AG20443 (cell line): Measurements from ENCODE around the gene PPP1R9B.

Experiments
- DNase-seq: peaks from one replicate; pipeline ENCODE4 v3.0.0; 2012; ENCODE audit warnings: low spot score, mixed read lengths

The PPP1R9B gene

DNA sequence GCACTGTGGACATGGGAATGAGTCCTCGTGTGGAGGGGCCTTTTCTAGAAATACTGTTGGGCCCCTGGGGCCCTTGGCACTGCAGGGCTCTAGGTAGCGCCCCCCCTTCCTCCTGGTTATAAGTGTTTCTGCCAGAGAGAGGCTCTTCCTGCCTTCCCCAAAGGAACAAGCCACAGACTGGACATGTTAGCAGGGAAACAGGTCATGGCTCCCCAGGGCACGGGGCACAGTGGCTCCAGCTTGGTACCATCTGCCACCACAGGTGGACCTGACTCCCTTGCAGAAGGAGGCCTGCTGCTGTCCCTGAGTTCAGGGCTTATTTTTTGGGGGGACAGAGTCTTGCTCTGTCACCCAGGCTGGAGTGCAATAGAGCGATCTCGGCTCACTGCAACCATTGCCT, 46.5 kb downstream of the PPP1R9B start:
- DNase-seq = no peak

DNA sequence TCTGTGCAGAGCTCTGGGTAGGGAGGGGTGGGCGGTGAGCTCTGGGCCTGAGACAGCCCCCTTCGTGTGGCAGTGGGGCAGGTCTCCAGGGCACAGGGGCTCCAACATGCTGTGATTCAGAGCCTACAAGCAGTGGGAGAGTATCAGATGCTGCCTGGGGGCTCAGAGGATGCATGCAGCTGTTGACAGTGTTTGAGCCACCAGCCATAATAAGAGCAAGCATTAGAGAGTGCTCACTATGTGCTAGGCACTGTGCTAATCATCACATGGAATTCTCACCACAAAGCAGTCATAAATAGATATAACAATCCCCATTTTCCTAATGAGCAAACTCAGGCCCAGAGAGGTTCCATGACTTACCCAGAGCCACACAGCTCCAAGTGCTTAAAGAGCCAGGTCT, 47.2 kb downstream of the PPP1R9B start:
- DNase-seq = no peak

DNA sequence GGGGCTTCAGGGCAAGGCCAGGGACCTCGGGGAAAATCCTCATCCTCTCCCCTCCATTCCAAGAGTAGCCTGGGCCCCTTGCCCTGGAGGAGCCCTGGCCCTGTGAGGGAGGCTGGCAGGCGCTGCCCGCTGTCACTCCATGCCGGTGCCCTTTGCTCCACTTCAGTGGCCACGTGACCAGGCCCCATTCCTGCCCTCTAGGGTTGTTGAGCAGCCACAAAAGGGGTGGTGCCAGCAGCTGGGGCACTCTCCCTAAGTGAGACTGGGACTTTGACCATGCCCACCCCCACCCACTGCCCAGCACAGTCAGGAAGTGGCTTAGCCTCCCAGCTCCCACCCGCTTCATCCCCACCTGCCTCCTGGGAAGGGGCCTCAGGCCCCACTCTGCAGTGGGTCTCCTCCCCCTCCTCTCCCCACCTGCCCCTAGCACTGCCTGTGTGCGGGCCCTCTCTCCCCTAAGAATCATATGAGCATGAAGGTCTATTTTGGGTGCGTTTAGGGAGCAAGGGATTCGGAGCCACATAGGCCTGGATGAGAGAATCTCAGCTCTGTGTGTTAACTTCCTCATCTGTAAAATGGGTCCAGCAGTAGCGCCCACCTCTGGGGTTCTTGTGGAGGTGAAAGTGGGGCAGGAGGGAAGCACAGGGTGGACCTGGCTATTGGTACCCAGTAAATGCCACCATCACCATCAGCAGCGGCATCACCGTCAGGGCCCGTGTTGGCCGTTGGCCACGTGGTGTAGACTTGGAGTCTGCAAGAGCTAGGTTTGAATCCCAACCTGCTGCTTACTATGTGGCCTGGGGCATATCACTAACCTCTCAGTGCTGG, 48.1 kb downstream of the PPP1R9B start:
- DNase-seq = peak; percentile 41

DNA sequence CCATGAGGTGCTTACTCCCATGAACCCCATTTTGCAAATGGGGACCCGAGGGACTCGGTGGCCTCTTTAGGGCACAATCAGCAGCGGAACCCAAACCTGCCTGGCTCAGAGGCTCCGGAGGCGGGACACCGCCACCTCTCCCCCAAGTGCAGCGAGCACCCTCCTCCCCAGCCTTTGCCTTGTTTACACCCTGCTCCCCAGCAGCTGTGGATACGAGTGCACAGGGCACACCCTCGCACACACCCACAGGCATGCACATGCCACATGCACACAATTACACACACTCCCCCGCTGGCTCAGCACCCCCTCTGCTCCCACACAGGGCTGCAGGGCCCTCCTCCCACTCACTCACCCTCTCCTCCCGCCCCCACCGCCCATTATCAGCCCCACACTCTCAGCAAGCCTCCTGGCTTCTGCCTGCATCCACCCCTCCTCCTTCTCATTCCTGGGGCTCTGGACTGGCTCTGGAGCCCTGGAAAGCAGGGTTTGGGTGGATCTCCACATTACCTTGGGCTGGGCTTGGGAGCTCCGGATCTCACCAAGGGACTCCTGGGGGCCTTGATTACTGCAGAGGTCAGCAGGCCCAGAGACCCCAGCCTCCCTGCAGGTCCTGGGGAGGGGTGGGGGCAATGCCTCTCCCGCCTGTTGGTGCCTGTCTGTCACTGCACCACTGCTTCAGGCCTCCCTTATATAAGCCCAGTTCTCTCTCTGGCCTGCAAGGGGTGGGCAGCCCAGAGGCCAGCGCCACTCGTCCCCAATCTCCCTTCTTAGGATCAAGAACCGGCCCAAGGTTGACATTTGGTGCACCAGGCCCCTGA, 48.9 kb downstream of the PPP1R9B start:
- DNase-seq = peak; percentile 70

DNA sequence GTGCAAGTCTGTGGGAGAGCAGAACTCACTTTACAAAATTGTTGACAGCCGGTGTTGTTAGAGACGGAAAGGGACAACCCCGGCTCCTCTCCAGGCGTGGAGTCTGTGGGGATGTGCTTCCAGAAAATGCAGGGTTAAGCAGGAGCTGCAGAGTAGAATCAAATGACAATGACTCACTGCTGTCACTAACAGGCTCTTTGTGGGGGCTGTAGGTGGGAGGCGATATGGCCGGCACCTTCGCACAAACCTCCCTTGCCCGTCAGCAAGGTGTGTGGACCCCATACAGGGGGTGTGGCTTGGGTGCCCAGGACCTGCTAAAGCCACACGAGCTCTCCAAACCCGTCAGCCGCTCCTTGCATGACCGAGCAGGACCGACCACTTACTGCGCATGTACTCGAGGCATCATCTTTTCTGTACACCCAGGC, 49.5 kb downstream of the PPP1R9B start:
- peak; percentile 39 for DNase-seq

DNA sequence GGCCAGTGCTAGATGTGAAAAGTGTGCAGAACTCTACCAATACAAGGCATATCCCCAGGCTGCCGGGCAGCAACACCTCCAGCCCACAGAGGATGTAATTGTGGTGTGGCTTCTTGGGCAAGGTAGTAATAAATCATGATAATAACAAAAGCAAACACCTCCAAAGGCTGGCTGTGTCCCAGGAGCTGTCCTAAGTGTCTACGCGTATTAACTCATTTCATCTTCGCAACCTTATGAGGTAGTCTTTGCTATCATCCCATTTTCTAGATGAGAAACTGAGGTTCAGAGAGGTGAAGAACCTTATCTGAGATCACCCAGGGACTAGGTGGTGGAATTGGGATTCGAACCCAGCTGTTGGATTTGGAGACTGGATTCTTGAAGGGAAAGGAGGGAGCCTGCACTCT, 50.0 kb downstream of the PPP1R9B start:
- no peak for DNase-seq

DNA sequence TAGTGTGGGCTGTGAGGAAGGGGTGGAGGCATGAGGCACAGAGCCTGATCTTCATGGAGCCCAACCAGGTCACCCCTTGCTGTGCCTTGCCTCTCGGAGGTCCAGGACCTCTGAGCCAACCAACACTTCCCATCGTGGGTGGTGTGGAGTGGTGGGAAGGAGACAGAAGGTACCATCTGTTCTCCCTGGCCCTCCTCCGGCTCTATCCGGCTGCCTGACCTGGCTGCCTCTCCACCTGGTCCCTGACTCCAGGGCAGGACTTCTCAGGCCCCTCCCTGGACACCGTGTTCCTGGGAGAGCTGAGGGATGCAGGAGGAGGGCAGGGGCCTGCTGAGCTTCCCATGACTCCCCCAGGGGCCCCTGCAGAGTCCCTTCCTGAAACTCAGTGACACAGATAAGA, 51.5 kb downstream of the PPP1R9B start:
- DNase-seq = no peak

DNA sequence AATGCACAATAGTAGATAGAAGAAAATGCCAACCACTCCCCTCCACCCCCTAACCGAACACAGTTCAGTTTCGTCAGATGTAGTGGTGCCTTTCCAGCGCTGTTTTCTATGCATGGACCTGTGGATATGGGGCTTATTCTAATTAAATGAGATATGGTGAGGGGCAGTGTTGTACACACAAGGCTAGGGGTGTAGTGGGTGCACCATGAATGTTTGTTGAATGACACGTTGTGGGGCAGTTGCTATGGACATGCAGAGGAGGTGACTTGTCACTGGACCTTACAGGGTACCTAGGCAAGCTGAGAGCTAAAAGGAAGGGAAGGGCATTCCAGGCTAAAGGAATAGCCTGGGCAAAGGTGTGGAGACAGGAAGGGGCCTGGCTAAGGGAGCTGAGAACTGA, 51.9 kb downstream of the PPP1R9B start:
- DNase-seq = no peak

DNA sequence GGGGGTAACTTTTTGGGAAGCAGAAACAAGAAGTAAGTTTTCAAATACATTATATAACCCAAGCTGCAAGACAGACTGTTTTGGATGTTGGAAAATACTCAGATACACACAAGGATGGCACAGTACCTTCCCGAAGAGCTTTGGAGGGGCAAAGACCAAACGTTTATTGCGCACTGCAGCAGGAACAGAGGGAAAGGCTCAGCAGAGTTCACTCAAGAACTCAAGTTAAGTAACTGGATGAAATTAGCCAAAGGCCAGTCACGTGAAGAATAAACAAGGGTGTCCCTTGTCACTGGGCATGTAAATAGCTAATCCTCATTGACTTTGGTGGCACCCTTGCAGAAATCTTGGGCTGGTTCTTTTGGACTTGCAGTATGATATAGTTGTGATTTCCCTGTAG, 52.6 kb downstream of the PPP1R9B start:
- no peak for DNase-seq

DNA sequence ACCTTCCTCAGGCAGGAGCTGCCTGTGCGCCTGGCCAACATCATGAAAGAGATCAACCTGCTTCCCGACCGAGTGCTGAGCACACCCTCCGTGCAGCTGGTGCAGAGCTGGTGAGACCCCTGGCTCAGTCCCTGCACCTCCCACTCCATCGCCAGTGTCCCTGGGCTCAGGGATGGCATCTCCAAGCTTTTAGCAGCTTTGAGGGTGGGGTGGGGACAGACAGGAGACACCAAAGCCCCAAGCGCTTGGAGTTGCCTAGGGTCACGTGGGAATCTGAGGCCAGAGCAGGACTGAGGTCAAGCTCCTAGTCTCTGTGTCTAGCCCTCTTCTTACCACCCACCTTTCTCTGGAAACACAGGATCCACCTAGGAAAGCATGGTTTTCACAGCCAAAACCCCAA, 53.0 kb downstream of the PPP1R9B start:
- DNase-seq = no peak

DNA sequence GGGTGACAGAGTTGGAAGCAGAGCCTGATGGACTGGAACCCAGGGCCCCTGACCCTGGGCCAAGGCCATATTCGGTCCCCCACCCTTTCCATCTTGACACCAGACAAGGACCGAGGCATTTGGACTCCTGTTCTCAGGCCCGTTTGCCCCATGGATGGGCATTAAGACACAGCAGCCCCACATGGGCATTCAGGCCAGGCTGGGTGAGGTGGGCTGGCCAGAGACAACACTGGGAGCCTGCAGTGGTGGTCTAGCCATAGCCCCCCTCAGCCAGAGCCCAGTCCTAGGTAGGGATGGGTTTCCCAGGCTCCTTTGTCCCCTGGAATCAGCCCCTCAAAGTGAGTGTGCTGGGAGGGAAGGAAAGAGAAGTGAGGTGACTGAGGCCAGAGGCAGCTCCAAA, 53.7 kb downstream of the PPP1R9B start:
- no peak for DNase-seq

DNA sequence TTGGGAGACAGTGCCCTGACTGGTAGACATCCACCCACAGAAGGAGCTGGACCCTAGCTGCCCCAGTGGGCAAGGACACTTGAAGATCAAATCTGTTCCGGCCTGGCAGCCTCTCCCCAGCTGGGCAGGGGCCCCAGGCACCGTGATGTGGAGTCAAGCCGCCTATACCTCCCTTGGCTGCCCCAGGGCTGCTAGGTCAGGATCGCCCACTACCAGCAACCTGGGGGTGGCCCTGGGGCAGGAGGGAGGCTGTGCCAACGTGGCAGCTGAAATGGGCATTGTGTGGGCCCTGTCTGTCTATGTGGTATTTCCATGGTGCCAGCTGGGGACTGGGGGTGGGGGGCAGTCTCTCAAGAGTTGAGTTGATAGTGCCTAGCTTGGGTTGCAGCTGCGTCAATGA, 54.4 kb downstream of the PPP1R9B start:
- no peak for DNase-seq

DNA sequence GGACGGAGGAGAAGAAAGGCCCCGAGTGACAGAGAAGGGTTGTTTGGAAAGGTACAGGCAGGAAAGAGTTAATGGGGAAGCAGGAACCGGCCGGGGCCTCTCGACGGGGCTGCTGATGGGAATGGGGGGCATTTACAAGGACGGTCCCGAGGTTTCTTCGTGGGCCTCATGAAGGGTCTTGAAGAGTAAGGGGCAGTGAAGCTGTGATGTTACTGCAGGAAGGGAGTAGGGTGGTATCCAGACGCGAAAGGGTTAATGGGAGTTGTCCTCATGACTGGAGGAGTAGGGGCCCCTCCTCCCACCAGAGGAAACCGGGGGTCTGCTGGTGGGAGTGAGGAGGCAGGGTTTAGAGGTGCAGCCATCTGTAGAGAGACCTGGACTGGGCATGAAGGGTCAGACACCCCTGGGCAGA, 54.8 kb downstream of the PPP1R9B start:
- no peak for DNase-seq

DNA sequence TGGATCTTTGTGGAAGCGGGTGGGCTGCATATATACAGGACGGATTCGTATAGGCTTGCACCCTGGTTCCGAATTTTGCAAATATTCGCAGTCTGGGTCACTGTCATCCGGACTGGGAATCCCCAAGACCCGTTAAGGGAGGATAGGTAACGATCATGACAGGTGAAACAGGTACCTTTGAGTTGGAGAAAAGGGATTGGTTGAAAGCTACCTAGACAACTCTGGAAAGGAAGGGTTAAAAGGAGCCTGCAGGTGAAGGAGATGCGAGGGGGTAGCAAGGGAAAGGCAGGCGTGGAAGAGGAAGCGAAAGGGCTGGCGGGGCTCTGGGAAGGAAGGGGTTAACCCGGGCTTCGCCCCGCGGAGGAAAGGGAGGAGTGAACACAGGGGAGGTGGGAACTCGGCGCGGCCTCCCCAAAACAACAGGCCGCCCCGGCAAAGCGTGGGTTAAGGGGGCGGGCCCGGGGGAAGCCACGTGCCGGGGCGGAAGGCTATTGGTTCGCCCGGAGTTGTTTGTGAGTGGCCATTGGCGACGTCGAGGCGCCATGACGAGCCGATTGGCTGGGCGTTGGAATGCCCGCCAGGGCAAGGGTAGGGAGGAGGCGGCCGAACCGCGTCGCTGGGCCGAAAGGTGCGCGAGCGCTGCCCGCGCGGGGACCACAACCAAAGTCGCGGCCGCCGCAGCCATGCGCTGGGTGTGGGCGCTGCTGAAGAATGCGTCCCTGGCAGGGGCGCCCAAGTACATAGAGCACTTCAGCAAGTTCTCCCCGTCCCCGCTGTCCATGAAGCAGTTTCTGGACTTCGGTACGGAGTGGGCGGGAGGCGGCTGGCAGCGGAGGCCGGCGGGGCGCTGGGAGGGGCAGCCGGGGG, 55.5 kb downstream of the PPP1R9B start, which contains the start of gene PDK2:
PDK2 (plus strand) TSS at position 599 of the 867 bp plus-strand sequence; CDS start at position 684, 85 bp downstream.
- DNase-seq = peak; percentile 99

DNA sequence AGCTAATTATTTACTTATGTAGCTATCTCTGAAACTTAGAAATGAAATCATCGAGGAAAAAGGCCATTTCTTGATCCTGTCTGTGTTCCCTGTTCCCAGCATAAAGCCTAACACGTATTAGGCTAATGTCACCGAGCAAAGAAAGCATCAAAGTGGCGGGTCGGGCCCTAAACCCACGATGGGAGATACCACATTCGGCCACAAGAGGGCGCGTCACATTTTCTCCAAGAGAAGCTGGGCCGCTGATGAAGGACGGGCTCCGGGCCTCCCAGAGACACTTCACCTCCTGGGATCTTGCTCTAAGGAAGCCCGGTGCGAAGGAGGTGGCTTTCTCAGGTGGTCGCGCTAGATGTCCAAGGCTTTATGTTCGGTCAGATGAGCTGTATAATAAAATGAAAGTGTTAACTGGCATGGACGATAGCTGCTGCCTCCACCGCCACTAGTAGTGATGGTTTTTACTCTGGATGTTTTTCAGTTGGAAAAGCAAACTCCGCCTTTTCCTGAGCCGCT, 56.2 kb downstream of the PPP1R9B start:
- DNase-seq = peak; percentile 87

DNA sequence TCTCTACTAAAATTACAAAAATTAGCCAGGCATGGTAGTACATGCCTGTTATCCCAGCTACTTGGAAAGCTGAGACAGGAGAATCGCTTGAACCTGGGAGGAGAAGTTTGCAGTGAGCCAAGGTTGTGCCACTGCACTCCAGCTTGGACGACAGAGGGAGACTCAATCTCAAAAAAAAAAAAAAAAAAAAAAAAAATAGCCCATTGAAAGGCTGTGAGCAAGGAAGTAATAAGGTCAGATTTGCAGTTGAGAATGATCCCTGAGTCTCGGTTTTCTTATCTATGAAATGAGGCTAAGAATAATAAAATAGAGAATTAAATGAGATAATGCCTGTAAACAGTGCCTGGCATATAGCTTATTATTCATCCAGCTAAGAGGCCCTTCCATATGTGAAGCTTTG, 56.7 kb downstream of the PPP1R9B start:
- DNase-seq = no peak

DNA sequence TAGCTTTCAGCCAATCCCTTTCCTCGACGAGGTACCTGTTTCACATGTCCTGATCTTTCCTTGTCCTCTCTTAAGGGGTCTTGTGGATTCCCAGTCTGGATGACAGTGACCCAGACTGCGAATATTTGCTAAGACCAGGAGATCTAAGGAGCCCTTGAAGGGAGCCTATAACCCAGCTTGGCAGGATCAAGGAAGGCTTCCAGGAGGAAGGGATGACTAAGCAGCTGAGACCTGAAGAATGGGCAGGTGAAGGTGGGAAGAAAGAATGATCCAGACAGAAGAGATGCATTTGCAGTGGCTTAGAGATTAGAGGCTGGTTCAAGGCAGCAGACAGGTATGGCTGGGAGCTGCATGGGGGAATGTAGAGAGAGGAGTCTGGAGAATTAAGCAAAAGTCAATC, 57.2 kb downstream of the PPP1R9B start:
- no peak for DNase-seq

DNA sequence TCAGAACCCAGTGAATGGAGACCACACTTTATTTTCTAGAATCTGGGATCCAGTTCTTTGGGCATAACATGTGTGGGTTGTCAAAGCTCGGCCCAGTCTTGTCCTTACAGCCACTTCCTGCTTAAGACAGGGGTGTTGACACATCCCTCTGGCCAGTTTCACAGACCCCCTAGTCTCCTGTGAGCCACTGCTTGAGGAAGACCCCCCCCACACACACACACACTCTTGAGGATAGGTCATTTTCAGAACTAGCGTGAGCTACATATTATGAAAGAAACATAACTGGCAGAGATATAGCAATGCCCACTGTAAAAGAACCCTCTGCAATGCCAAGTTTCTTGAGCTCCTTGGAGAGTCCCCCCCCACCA, 58.6 kb downstream of the PPP1R9B start:
- no peak for DNase-seq

DNA sequence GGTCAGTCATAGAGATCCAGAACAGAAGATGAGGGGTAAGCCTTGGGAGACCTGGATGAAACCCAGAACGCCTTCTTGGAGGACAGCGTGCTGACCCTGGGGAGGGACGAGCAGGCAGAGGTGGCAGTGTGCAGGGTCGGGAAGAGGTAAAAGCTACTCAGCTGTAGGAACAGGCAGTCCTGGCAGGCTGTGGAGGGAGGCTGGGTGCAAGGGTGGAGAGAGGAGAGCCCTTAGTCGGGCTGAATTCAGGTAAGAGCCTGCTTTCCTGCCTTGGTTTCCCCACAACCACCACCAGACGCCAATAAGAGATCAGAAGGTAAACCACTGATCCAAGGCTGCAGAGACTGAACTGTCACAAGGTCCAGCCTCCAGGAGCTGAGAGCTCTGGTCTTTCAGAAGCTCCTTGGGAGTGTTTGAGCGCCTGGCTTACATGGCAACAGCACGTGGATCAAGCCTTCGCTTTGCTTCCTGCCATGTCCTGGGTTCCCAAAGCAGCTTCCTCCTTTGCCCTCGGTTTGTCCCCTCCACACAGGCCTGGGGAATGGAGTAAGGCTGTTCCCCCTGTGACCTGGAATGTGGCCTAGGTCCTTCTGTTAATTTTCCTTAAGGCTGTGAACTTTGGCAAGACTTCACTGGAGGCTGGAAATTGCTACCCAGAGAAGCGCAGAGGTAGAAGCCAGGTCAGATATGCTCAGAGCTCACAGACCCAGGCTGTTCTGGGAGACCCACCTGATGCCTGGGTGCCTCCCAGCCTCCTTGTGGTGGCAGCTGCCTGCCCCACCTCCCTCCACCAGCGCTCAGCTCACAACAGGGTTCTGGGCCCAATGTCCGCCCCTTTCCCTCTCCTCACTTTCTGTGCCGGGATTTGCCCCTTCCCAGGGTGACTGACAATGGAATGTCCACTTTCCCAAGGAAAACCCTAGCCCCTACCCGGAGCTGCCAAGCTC, 59.2 kb downstream of the PPP1R9B start:
- DNase-seq = no peak

DNA sequence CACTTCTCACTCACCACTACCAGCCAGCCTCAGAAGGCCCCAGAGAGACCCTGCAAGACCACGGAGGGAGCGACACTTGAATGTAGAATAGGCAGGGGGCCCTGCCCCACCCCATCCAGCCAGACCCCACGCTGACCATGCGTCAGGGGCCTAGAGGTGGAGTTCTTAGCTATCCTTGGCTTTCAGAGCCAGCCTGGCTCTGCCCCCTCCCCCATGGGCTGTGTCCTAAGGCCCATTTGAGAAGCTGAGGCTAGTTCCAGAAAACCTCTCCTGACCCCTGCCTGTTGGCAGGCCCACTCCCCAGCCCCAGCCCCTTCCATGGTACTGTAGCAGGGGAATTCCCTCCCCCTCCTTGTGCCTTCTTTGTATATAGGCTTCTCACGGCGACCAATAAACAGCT, 60.4 kb downstream of the PPP1R9B start:
- DNase-seq = no peak
